Body of pancreas (tissue), 4 donors: ENCODE measurements around the gene HIP1.

Experiments
- CTCF ChIP-seq, 7 experiments: fragments of 450-650 bp in 4 of 7; fragments of 200-600 bp in 3 of 7; sonication (generic) in 3 of 7; IDR thresholded peaks; one replicate each; pipeline ENCODE4 v1.5.1; 2016 to 2019; ENCODE audit warnings: antibody characterized with exemption in 7 of 7
- POLR2A ChIP-seq, 3 donors: fragments of 450-650 bp; IDR thresholded peaks; one replicate each; pipeline ENCODE4 v1.6.1; 2016; ENCODE audit warnings: antibody characterized with exemption in 3 of 3, mild to moderate bottlenecking in 2 of 3

GRCh38 chr7:75546237-75547015, 192.3 kb downstream of the HIP1 start:
- TF ChIP-seq CTCF (IDR thresholded peaks at IDR 0.05) (no peak), POLR2A (IDR thresholded peaks at IDR 0.05) (no peak)
